ENCODE data around the gene CCDC127. TPM values are rescaled to one million over a fixed set of nuclear protein-coding genes. Genes with fewer than 3 reads are reported as not detected.
A peak's percentile ranks its signal among the peaks of the same experiment; 100 is the strongest.

The CCDC127 gene
- total and polyA plus RNA-seq, 10 donors, result 1.2 to 8.9 (median 3.6) TPM

GRCh38 chr5:195401-196160 lies 22.4 kb downstream of the CCDC127 start:
- DNase-seq, result peak; percentile 67
- Histone ChIP-seq H3K36me3 (peaks cover 0 to 15% (median 0%) of the 10 kb centered on the region in 6 donors), H3K4me3 (no peak overlapping the region), H3K27me3 (replicated peaks in 1 of 7) (peaks cover 0 to 32% (median 14%) of the 10 kb centered on the region in 7 donors), H3K27ac (no peak overlapping the region), H3K4me1 (peaks cover 0 to 15% (median 11%) of the 10 kb centered on the region in 6 donors), H3K9me3 (no peaks in the 10 kb centered on the region)
- intact Hi-C loops (cut with DNase I; ENCODE audit: low total_unique reads), result no loop called here
- TF ChIP-seq CTCF (IDR thresholded peaks at IDR 0.05 in 8 of 11, conservative IDR thresholded peaks at IDR 0.05 in 3 of 11) (no peak), POLR2A (IDR thresholded peaks at IDR 0.05) (no peak), POLR2AphosphoS5 (IDR thresholded peaks at IDR 0.05) (no peak)
- 80 to 87% (median 82%) methylated on average over 33 of the region's 33 CpGs for WGBS, 5 donors

- DNase-seq, result peak; percentile 67
- 92 to 96% (median 94%) methylated on average over 29 to 36 of the region's 36 CpGs for WGBS, 5 donors
- TF ChIP-seq CTCF (IDR thresholded peaks at IDR 0.05 in 8 of 11, conservative IDR thresholded peaks at IDR 0.05 in 3 of 11), result no peak
- no peak for TF ChIP-seq POLR2AphosphoS5 (IDR thresholded peaks at IDR 0.05)
- TF ChIP-seq POLR2A (IDR thresholded peaks at IDR 0.05), result no peak
These were observed 23.2 kb downstream of the CCDC127 start for GRCh38 chr5:194603-195209.

DNA sequence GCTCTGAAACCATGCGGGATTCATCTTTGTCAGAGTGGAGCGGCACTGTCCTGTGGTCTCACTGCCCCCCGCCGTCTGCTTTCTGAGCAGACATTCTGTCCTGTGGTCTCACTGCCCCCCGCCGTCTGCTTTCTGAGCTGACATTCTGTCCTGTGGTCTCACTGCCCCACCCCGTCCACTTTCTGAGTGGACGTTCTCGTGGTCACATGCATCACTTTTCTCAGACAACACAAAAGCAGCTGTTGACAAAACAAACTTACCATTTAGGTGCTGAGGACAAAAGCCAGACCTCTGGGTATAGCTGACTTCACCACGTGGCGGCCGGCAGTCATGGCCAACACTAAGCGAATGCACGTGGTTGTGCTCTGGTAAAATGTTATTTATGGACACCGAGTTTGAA lies 23.9 kb downstream of the CCDC127 start:
- 84 to 94% (median 87%) methylated on average over 15 of the region's 15 CpGs for WGBS, 5 donors
- DNase-seq, result peak; percentile 72
- H3K9me3 ChIP-seq, result no peaks in the 10 kb centered on the region

More at GRCh38 chr5:194603-195209, 23.2 kb downstream of the CCDC127 start:
- Histone ChIP-seq H3K27me3 (replicated peaks in 1 of 7) (peaks cover 0 to 35% (median 14%) of the 10 kb centered on the region in 7 donors), H3K27ac (no peak overlapping the region), H3K4me3 (no peak overlapping the region), H3K36me3 (peaks cover 0 to 13% (median 0%) of the 10 kb centered on the region in 6 donors), H3K9me3 (no peaks in the 10 kb centered on the region), H3K4me1 (peaks cover 0 to 16% (median 12%) of the 10 kb centered on the region in 6 donors)
- intact Hi-C loops (cut with DNase I; ENCODE audit: low total_unique reads), result no loop called here

DNA sequence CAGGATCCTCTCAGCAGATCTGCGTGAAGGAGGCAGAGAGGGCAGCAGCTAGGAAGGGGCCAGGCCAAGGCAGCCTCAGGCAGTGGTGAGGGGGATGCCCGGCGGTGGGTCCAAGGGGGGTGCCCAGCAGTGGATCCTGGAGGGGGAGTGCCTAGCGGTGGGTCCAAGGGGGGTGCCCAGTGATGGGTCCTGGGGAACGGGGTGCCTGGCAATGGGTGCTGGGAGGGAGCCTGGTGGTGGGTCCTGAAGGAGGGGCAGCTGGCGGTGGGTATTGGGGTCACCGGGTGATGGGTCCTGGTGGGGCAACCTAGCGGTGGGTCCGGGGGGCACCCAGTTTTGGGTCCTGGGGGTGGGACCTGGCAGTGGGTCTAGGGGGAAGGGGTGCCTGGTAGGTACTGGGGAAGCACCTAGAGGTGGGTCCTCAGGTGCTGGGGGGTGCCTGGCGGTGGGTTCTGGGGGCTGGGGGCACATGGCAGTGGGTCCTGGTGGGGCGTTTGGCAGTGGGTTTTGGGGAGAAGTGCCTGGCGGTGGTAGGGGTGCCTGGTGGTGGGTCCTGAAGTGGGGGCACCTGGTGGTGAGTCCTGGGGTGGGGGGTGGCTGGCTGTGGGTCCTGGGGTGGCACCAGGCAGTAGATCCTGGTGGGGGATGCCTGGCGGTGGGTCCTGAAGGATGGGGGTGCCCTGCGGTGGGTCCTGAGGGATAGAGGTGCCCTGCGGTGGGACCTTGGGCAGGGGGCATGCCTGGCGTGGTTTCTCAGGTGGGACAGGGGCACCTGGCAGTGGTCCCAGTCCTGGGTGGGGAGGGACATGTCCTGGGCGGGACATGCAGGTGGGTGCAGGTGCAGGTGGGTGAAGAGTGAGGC lies 24.8 kb downstream of the CCDC127 start:
- H3K36me3 ChIP-seq, result no peaks in the 10 kb centered on the region
- H3K27ac ChIP-seq, result no peak overlapping the region
- peak; percentile 68 for DNase-seq
- TF ChIP-seq CTCF (IDR thresholded peaks at IDR 0.05 in 8 of 11, conservative IDR thresholded peaks at IDR 0.05 in 3 of 11), result no peak
- TF ChIP-seq POLR2A (IDR thresholded peaks at IDR 0.05), result no peak
- TF ChIP-seq POLR2AphosphoS5 (IDR thresholded peaks at IDR 0.05), result no peak
- intact Hi-C loops (cut with DNase I; ENCODE audit: low total_unique reads), result no loop called here
- no peak overlapping the region for H3K4me3 ChIP-seq
- peaks cover 0 to 37% (median 14%) of the 10 kb centered on the region in 7 donors for H3K27me3 ChIP-seq (replicated peaks in 1 of 7)
- peaks cover 0 to 24% (median 20%) of the 10 kb centered on the region in 6 donors for H3K4me1 ChIP-seq
- H3K9me3 ChIP-seq, result no peaks in the 10 kb centered on the region
- 85 to 90% (median 89%) methylated on average over 13 to 17 of the region's 17 CpGs for WGBS, 5 donors

More for the DNA sequence above, 23.9 kb downstream of the CCDC127 start:
- Histone ChIP-seq H3K4me3 (no peak overlapping the region), H3K4me1 (peaks cover 0 to 16% (median 12%) of the 10 kb centered on the region in 6 donors), H3K36me3 (peaks cover 0 to 8% (median 0%) of the 10 kb centered on the region in 6 donors), H3K27ac (no peak overlapping the region), H3K27me3 (replicated peaks in 1 of 7) (peaks cover 0 to 35% (median 14%) of the 10 kb centered on the region in 7 donors)
- intact Hi-C loops (cut with DNase I; ENCODE audit: low total_unique reads), result no loop called here
- TF ChIP-seq POLR2AphosphoS5 (IDR thresholded peaks at IDR 0.05) (no peak), POLR2A (IDR thresholded peaks at IDR 0.05) (no peak)

Measured in spleen (tissue), 11 donors.